Measurements from ENCODE around the gene GLTPD2. TPM values are rescaled to one million over a fixed set of nuclear protein-coding genes. Genes with fewer than 3 reads are reported as not detected.

Gene GLTPD2
- total RNA-seq, 1 experiment from 2014 or later = not detected

DNA sequence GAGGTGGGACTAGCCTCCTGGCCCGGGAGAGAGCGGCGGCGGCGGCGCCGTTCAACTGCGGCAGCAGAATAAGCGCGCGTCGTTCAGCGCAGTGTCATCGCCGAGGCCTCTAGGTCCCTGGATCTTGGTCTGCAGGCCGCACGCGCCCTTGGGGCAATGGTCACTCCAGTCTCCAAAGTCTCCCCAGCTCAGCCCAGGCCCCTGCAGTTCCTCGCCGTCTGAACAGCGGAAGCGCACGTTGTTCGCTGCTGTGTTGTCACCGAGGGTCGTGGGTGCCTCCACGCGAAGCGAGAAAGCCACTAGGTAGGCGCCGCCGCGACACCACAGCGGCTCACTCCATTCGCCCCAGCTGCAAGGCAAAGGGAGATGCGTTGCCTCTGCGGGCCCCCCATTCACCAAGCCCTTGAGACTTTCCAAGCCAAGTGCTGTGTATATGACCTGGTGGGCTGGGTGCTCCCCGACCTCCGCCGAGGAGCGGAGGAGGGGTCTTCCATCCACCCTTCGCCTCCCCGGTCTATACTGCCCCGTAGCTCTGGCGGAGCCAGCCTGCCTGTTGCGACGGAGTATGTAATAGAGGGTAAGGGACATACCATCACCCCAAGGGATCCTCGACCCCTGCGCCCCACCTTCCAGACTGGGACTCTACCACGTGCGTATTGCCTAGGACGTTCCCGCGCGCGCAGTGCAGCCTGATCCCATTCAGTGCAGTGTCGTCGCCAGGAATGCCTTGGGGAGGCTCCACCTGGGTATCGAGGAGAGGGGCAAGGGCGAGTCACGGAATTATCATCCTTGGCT lies 3.3 kb upstream of the GLTPD2 start:
- Histone ChIP-seq H3K79me2 (ENCODE audit: insufficient read depth, low read length) (peaks cover 8% of the 10 kb centered on the region; the same call in 1 of the 2 replicates), H3K4me3 (replicated peaks in 1 of 2; ENCODE audit: low read depth in 1 of 2, low read length in 2 of 2) (no peak overlapping the region), H3K4me1 (ENCODE audit: control insufficient read depth in 1 of 2, insufficient read depth in 2 of 2, low read length in 2 of 2) (peaks cover 19 to 32% of the 10 kb centered on the region in 2 experiments), H3K27me3 (ENCODE audit: insufficient read depth, low read length) (no peaks in the 10 kb centered on the region), H3K9me2 (ENCODE audit: insufficient read depth) (no peaks in the 10 kb centered on the region), H3K36me3 (ENCODE audit: control insufficient read depth in 1 of 2, insufficient read depth in 2 of 2, low read length in 2 of 2) (no peaks in the 10 kb centered on the region), H3K27ac (ENCODE audit: low read depth, low read length) (no peak overlapping the region), H2AFZ (ENCODE audit: low read depth, low read length, poor library complexity, severe bottlenecking) (no peak overlapping the region), H4K20me1 (ENCODE audit: insufficient read depth) (no peaks in the 10 kb centered on the region), H3K4me2 (ENCODE audit: low read length) (no peak overlapping the region), H3K9me3 (ENCODE audit: control insufficient read depth in 1 of 2, insufficient read depth in 1 of 2, low read depth in 1 of 2, low read length in 2 of 2) (no peaks in the 10 kb centered on the region), H3K9ac (ENCODE audit: low read length) (no peak overlapping the region)
- DNase-seq (ENCODE audit: low read depth, low spot score) (no peak), ATAC-seq (no peak)
- TF ChIP-seq POLR2A (IDR thresholded peaks at IDR 0.05; ENCODE audit: borderline replicate concordance, extremely low read depth, insufficient read depth, insufficient read length) = no peak
- TF ChIP-seq, protein P1, sequence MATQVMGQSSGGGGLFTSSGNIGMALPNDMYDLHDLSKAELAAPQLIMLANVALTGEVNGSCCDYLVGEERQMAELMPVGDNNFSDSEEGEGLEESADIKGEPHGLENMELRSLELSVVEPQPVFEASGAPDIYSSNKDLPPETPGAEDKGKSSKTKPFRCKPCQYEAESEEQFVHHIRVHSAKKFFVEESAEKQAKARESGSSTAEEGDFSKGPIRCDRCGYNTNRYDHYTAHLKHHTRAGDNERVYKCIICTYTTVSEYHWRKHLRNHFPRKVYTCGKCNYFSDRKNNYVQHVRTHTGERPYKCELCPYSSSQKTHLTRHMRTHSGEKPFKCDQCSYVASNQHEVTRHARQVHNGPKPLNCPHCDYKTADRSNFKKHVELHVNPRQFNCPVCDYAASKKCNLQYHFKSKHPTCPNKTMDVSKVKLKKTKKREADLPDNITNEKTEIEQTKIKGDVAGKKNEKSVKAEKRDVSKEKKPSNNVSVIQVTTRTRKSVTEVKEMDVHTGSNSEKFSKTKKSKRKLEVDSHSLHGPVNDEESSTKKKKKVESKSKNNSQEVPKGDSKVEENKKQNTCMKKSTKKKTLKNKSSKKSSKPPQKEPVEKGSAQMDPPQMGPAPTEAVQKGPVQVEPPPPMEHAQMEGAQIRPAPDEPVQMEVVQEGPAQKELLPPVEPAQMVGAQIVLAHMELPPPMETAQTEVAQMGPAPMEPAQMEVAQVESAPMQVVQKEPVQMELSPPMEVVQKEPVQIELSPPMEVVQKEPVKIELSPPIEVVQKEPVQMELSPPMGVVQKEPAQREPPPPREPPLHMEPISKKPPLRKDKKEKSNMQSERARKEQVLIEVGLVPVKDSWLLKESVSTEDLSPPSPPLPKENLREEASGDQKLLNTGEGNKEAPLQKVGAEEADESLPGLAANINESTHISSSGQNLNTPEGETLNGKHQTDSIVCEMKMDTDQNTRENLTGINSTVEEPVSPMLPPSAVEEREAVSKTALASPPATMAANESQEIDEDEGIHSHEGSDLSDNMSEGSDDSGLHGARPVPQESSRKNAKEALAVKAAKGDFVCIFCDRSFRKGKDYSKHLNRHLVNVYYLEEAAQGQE (IDR thresholded peaks at IDR 0.05; ENCODE audit: low read depth) = no peak
- TF ChIP-seq ZBTB33 (IDR thresholded peaks at IDR 0.05; ENCODE audit: extremely low read depth, insufficient replicate concordance, low read length) = no peak
- no peak for TF ChIP-seq SP1 (IDR thresholded peaks at IDR 0.05; ENCODE audit: low read depth)
- no peak for TF ChIP-seq ELF1 (IDR thresholded peaks at IDR 0.05; ENCODE audit: borderline replicate concordance, low read depth)
- no peak for TF ChIP-seq FOSL1 (IDR thresholded peaks at IDR 0.05; ENCODE audit: low read depth)
- TF ChIP-seq SRF (IDR thresholded peaks at IDR 0.05; ENCODE audit: low read depth) = no peak
- no peak for TF ChIP-seq CEBPB (IDR thresholded peaks at IDR 0.05; ENCODE audit: low read depth)
- TF ChIP-seq ZNF274 (IDR thresholded peaks at IDR 0.05; ENCODE audit: low read depth, low read length) = no peak
- TF ChIP-seq YY1 (IDR thresholded peaks at IDR 0.05; ENCODE audit: extremely low read depth, insufficient replicate concordance, low read depth, low read length) = no peak
- no peak for TF ChIP-seq RAD21 (IDR thresholded peaks at IDR 0.05; ENCODE audit: low read depth)
- TF ChIP-seq SIN3A (IDR thresholded peaks at IDR 0.05; ENCODE audit: low read depth) = no peak
- TF ChIP-seq POLR2AphosphoS5 (IDR thresholded peaks at IDR 0.05; ENCODE audit: low read depth, low read length) = no peak
- no peak for TF ChIP-seq TCF7L2 (IDR thresholded peaks at IDR 0.05; ENCODE audit: borderline replicate concordance, extremely low read depth, insufficient read depth, insufficient read length)
- no peak for TF ChIP-seq CBX3 (IDR thresholded peaks at IDR 0.05; ENCODE audit: low read depth)
- no peak for TF ChIP-seq EZH2phosphoT487 (IDR thresholded peaks at IDR 0.05; ENCODE audit: borderline replicate concordance)
- POLR2A ChIA-PET = no interaction called here
- RAD21 ChIA-PET (ENCODE audit: low non-redundant PET in 1 of 2, low total read pairs in 2 of 2, uncharacterized antibody in 2 of 2, unreplicated experiment in 2 of 2) = no interaction called here
- CTCF ChIA-PET = no interaction called here
- BruUV-seq (replicated peaks) = no TSS peak
- intact Hi-C loops (cut with micrococcal nuclease) = no loop called here

Measured in HCT116 (cell line).